Ascending aorta (tissue), 2 donors: ENCODE measurements around the gene PARP14. TPM values are rescaled to one million over a fixed set of nuclear protein-coding genes. Genes with fewer than 3 reads are reported as not detected.

Experiments used
- DNase-seq, 2 donors: peaks; one replicate each; pipeline ENCODE4 v3.0.0-alpha.2; 2019; ENCODE audit warnings: low spot score in 2 of 2
- H3K27ac ChIP-seq, 2 donors: fragments of 200-600 bp; sonication (generic); one replicate each; pipeline ENCODE4 v1.5.1; 2016 to 2017; ENCODE audit warnings: mild to moderate bottlenecking in 1 of 2
- H3K27me3 ChIP-seq: fragments of 200-600 bp; sonication (generic); one replicate; pipeline ENCODE4 v1.5.1; 2017
- H3K36me3 ChIP-seq, 2 donors: fragments of 200-600 bp; sonication (generic); one replicate each; pipeline ENCODE4 v1.5.1; 2016
- H3K4me1 ChIP-seq, 2 donors: fragments of 200-600 bp; sonication (generic); one replicate each; pipeline ENCODE4 v1.5.1; 2016 to 2017; ENCODE audit warnings: mild to moderate bottlenecking in 1 of 2
- H3K4me3 ChIP-seq, 2 donors: fragments of 200-600 bp; sonication (generic); one replicate each; pipeline ENCODE4 v1.5.1; 2016 to 2017; ENCODE audit warnings: mild to moderate bottlenecking in 1 of 2
- H3K9me3 ChIP-seq, 2 donors: fragments of 200-600 bp; sonication (generic); one replicate each; pipeline ENCODE4 v1.5.1; 2016
- intact Hi-C: fragments of 100-400 bp; cut with DNase I; formaldehyde crosslinking; loops from one replicate; pipeline ENCODE4 v1.15.1; 2023
- total RNA-seq: library from RNA; depleted of rRNA; stranded (reverse); fragments of >200 nt; gene quantifications from one replicate; pipeline ENCODE4 v1.1.0, GENCODE V29; 2016
- TF ChIP-seq, protein P1 (sequence below), 3 experiments: fragments of 200-600 bp in 2 of 3; fragments of 450-650 bp in 1 of 3; sonication (generic) in 2 of 3; IDR thresholded peaks; one replicate each; pipeline ENCODE4 v1.5.1; 2016 to 2019; ENCODE audit warnings: antibody characterized with exemption in 3 of 3, mild to moderate bottlenecking in 1 of 3, moderate library complexity in 1 of 3

PARP14 gene
- total RNA-seq, 1 donor from 2014 or later = 58.8 TPM

DNA sequence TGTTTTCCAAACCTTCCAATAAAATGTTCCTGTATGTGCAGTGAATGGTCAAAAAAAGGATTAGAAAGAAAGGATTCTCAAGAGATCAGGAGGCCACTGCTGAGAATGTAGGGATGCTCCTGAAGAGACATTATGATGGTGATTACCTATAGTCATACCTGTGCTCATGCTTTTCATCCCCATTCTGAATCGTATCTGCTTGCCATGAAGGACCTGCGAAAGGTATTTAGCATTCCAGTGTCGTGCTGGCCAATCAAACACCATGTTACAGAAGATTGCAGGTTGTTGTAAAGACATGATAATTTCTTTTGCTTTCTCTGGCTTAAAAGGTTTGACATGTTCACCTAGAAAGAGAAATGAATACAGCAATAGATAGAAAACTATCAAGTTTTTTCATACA is 96.9 kb downstream of the PARP14 start:
- H3K27ac ChIP-seq = no peak overlapping the region
- no peaks in the 10 kb centered on the region for H3K9me3 ChIP-seq
- no peak for DNase-seq
- H3K27me3 ChIP-seq = no peaks in the 10 kb centered on the region
- intact Hi-C loops = no loop called here
- H3K36me3 ChIP-seq = peaks cover 0 to 4% of the 10 kb centered on the region in 2 donors
- TF ChIP-seq, protein P1, sequence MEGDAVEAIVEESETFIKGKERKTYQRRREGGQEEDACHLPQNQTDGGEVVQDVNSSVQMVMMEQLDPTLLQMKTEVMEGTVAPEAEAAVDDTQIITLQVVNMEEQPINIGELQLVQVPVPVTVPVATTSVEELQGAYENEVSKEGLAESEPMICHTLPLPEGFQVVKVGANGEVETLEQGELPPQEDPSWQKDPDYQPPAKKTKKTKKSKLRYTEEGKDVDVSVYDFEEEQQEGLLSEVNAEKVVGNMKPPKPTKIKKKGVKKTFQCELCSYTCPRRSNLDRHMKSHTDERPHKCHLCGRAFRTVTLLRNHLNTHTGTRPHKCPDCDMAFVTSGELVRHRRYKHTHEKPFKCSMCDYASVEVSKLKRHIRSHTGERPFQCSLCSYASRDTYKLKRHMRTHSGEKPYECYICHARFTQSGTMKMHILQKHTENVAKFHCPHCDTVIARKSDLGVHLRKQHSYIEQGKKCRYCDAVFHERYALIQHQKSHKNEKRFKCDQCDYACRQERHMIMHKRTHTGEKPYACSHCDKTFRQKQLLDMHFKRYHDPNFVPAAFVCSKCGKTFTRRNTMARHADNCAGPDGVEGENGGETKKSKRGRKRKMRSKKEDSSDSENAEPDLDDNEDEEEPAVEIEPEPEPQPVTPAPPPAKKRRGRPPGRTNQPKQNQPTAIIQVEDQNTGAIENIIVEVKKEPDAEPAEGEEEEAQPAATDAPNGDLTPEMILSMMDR (IDR thresholded peaks at IDR 0.05) = no peak
- H3K4me1 ChIP-seq = no peaks in the 10 kb centered on the region
- H3K4me3 ChIP-seq = no peak overlapping the region

Other genes with a start within 250 kb of the PARP14 start
- gene KPNA1, start 165.9 kb upstream of the PARP14 start, total RNA-seq = 21.1 TPM
- 8.1 TPM for gene PARP9, start 116.5 kb upstream of the PARP14 start, total RNA-seq
- 22.4 TPM for gene DTX3L, start 116.5 kb upstream of the PARP14 start, total RNA-seq
- not detected for gene PARP15, start 103.2 kb upstream of the PARP14 start, total RNA-seq
- 2.4 TPM for gene HSPBAP1, start 113.0 kb downstream of the PARP14 start, total RNA-seq
- gene SLC49A4, start 114.2 kb downstream of the PARP14 start, total RNA-seq = 3.2 TPM